Lung (tissue), 12 donors: ENCODE measurements around the gene COL25A1. TPM values are rescaled to one million over a fixed set of nuclear protein-coding genes. Genes with fewer than 3 reads are reported as not detected.

Experiments used
- ATAC-seq: fragments of 200-7000 bp; cut with Tn5 transposase; one replicate; pipeline ENCODE4 v1.9.1; 2020; ENCODE audit warnings: moderate number of reproducible peaks; ENCODE audit not compliant: insufficient read depth, low FRiP score
- DNase-seq, 3 donors: peaks; one replicate each; pipeline ENCODE4 v3.0.0-alpha.2; 2013 to 2017
- H3K27ac ChIP-seq, 2 donors: one replicate each; pipeline ENCODE4 v1.5.1; 2013; ENCODE audit warnings: mild to moderate bottlenecking in 2 of 2, moderate library complexity in 2 of 2, control low read depth in 1 of 2, inconsistent platforms in 1 of 2, low read depth in 1 of 2, low read length in 1 of 2
- H3K27me3 ChIP-seq, 3 donors: one replicate each; pipeline ENCODE4 v1.5.1; 2013; ENCODE audit warnings: low read length in 2 of 3; ENCODE audit not compliant: control insufficient read depth in 3 of 3, insufficient read depth in 3 of 3
- H3K36me3 ChIP-seq, 4 donors: one replicate each; pipeline ENCODE4 v1.5.1; 2013; ENCODE audit warnings: low read length in 4 of 4, mild to moderate bottlenecking in 1 of 4, moderate library complexity in 1 of 4; ENCODE audit not compliant: control insufficient read depth in 4 of 4, insufficient read depth in 4 of 4
- H3K4me1 ChIP-seq, 5 donors: one replicate each; pipeline ENCODE4 v1.5.1; 2013; ENCODE audit warnings: low read length in 5 of 5, mild to moderate bottlenecking in 2 of 5, moderate library complexity in 1 of 5; ENCODE audit not compliant: control insufficient read depth in 5 of 5, insufficient read depth in 5 of 5
- H3K4me3 ChIP-seq: one replicate; pipeline ENCODE4 v1.5.1; 2013; ENCODE audit warnings: mild to moderate bottlenecking, control low read depth, moderate library complexity
- H3K9ac ChIP-seq, 2 donors: one replicate each; pipeline ENCODE4 v1.5.1; 2013; ENCODE audit warnings: low read length in 2 of 2, control low read depth in 1 of 2; ENCODE audit not compliant: insufficient read depth in 1 of 2
- H3K9me3 ChIP-seq, 4 donors: one replicate each; pipeline ENCODE4 v1.5.1; 2013; ENCODE audit warnings: low read length in 3 of 4, mild to moderate bottlenecking in 1 of 4, moderate library complexity in 1 of 4; ENCODE audit not compliant: control insufficient read depth in 4 of 4, insufficient read depth in 3 of 4
- WGBS, 2 donors: extraction: QIAGEN DNeasy Blood & Tissue Kit; methylation state at CpG; one replicate each; pipeline ENCODE4 v1.1.7; 2013; 5-methylcytosine and 5-hydroxymethylcytosine counted together
- polyA plus RNA-seq, 2 donors: library from polyadenylated mRNA; stranded (reverse); fragments of 200-250 nt; gene quantifications; one replicate each; pipeline ENCODE4 v1.2.1, GENCODE V29; 2013
- total RNA-seq, 2 donors: library from RNA; depleted of rRNA in 1 of 2; stranded (reverse); fragments of >200 nt in 1 of 2; gene quantifications; one replicate each; pipeline ENCODE4 v1.2.1, GENCODE V29; 2014 to 2021
- TF ChIP-seq, protein P1 (sequence below): IDR thresholded peaks from 2 replicates; pipeline ENCODE4 v1.5.1; 2012; ENCODE audit warnings: mild to moderate bottlenecking; ENCODE audit errors: control extremely low read depth, extremely low read depth
- donor health status: control.
- donor health status: control.
- donor health status: Bipolar disorder and iron deficiency.
- donor health status: healthy.
- donor health status: DM: yes; HTN: yes; CAD: no.

The COL25A1 gene
- total and polyA plus RNA-seq, 4 donors, result 0.06 to 3.5 (median 1.8) TPM

DNA sequence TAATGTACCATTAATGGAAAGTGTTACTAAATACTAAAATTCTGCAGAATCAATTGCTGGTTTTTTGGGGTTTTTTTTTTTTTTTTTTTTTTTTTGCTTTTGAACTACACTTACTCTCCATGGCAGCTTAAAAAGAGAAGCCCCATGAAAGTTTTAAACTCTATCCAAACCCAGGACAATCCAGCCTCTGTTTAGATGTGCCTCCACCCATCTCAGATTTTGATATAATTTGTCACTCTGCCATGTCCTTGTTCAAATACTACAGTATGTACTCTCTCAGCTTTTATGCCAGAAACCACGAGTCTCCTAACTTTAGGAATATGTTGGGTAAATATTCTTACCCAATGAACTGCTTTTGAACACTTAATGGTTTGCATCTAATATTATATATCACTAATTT, 84.2 kb downstream of the COL25A1 start:
- ATAC-seq (no peak), DNase-seq (no peak)
- H3K9ac ChIP-seq, result no peak overlapping the region
- no peak overlapping the region for H3K4me3 ChIP-seq
- 59 to 79% methylated on average over 1 of the region's 1 CpG for WGBS, 2 donors
- H3K27me3 ChIP-seq, result no peaks in the 10 kb centered on the region
- no peaks in the 10 kb centered on the region for H3K4me1 ChIP-seq
- TF ChIP-seq, protein P1, sequence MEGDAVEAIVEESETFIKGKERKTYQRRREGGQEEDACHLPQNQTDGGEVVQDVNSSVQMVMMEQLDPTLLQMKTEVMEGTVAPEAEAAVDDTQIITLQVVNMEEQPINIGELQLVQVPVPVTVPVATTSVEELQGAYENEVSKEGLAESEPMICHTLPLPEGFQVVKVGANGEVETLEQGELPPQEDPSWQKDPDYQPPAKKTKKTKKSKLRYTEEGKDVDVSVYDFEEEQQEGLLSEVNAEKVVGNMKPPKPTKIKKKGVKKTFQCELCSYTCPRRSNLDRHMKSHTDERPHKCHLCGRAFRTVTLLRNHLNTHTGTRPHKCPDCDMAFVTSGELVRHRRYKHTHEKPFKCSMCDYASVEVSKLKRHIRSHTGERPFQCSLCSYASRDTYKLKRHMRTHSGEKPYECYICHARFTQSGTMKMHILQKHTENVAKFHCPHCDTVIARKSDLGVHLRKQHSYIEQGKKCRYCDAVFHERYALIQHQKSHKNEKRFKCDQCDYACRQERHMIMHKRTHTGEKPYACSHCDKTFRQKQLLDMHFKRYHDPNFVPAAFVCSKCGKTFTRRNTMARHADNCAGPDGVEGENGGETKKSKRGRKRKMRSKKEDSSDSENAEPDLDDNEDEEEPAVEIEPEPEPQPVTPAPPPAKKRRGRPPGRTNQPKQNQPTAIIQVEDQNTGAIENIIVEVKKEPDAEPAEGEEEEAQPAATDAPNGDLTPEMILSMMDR, result no peak
- H3K9me3 ChIP-seq, result no peaks in the 10 kb centered on the region
- no peaks in the 10 kb centered on the region for H3K36me3 ChIP-seq
- H3K27ac ChIP-seq, result no peak overlapping the region

- 86 to 92% methylated on average over 5 of the region's 5 CpGs for WGBS, 2 donors
- Histone ChIP-seq H3K4me1 (no peaks in the 10 kb centered on the region), H3K4me3 (no peak overlapping the region), H3K9ac (no peak overlapping the region), H3K27ac (no peak overlapping the region), H3K36me3 (no peaks in the 10 kb centered on the region), H3K9me3 (no peaks in the 10 kb centered on the region), H3K27me3 (no peaks in the 10 kb centered on the region)
- TF ChIP-seq, protein P1, result no peak
- ATAC-seq (no peak), DNase-seq (no peak)
These were observed 86.3 kb downstream of the COL25A1 start for GRCh38 chr4:109216085-109216696.

GRCh38 chr4:109215506-109215905, 87.0 kb downstream of the COL25A1 start:
- no peaks in the 10 kb centered on the region for H3K27me3 ChIP-seq
- no peaks in the 10 kb centered on the region for H3K9me3 ChIP-seq
- no peak overlapping the region for H3K27ac ChIP-seq
- no peak for DNase-seq
- H3K4me3 ChIP-seq, result no peak overlapping the region
- no peaks in the 10 kb centered on the region for H3K4me1 ChIP-seq
- no peak for ATAC-seq
- H3K36me3 ChIP-seq, result no peaks in the 10 kb centered on the region
- H3K9ac ChIP-seq, result no peak overlapping the region
- 92 to 93% methylated on average over 2 of the region's 2 CpGs for WGBS, 2 donors
- TF ChIP-seq, protein P1, result no peak
